Mesenchymal stem cell (in vitro differentiated cells and primary cell): ENCODE measurements around the gene PEX16.
A peak's percentile ranks its signal among the peaks of the same experiment; 100 is the strongest.

Source experiments
- DNase-seq: peaks from one replicate; pipeline ENCODE4 v3.0.0-alpha.2; 2013
- H2AFZ ChIP-seq: one replicate; pipeline ENCODE4 v1.6.1; 2013; ENCODE audit warnings: low read depth, mild to moderate bottlenecking, control low read depth, inconsistent platforms, low read length, moderate library complexity
- H2AK5ac ChIP-seq: 2 replicates; pipeline ENCODE4 v1.6.1; 2013; ENCODE audit warnings: low read length, moderate library complexity, mild to moderate bottlenecking, inconsistent platforms; ENCODE audit not compliant: severe bottlenecking
- H2BK120ac ChIP-seq: one replicate; pipeline ENCODE4 v1.6.1; 2013; ENCODE audit warnings: low read depth, mild to moderate bottlenecking, inconsistent platforms, low read length, moderate library complexity
- H2BK12ac ChIP-seq, 2 experiments: one replicate each; pipeline ENCODE4 v1.6.1; 2013; ENCODE audit warnings: inconsistent platforms in 2 of 2, low read length in 2 of 2, mild to moderate bottlenecking in 2 of 2, moderate library complexity in 2 of 2, control low read depth in 1 of 2
- H2BK15ac ChIP-seq: one replicate; pipeline ENCODE4 v1.6.1; 2013; ENCODE audit warnings: mild to moderate bottlenecking, low read depth, inconsistent platforms; ENCODE audit not compliant: poor library complexity, severe bottlenecking
- H2BK5ac ChIP-seq: 2 replicates; pipeline ENCODE4 v1.6.1; 2013; ENCODE audit warnings: low read depth, mild to moderate bottlenecking, low read length, control low read depth, inconsistent platforms; ENCODE audit not compliant: poor library complexity, severe bottlenecking
- H3K14ac ChIP-seq, 2 experiments: one replicate each; pipeline ENCODE4 v1.6.1; 2013; ENCODE audit warnings: inconsistent platforms in 2 of 2, low read length in 2 of 2, control low read depth in 1 of 2, mild to moderate bottlenecking in 1 of 2, moderate library complexity in 1 of 2
- H3K18ac ChIP-seq, 2 experiments: one replicate each; pipeline ENCODE4 v1.6.1; 2013; ENCODE audit warnings: inconsistent platforms in 2 of 2, low read length in 2 of 2, control low read depth in 1 of 2, low read depth in 1 of 2, mild to moderate bottlenecking in 1 of 2
- H3K23ac ChIP-seq, 2 experiments: one replicate each; pipeline ENCODE4 v1.6.1; 2013; ENCODE audit warnings: inconsistent platforms in 2 of 2, low read length in 2 of 2, mild to moderate bottlenecking in 2 of 2, moderate library complexity in 2 of 2, control low read depth in 1 of 2
- H3K27ac ChIP-seq: 2 replicates; pipeline ENCODE4 v1.5.1; 2013; ENCODE audit warnings: mild to moderate bottlenecking, moderate library complexity, low read length, control low read depth, inconsistent platforms; ENCODE audit not compliant: poor library complexity, severe bottlenecking
- H3K27me3 ChIP-seq, 2 experiments: 2 replicates each; pipeline versions ENCODE4 v1.6.1 to v1.7.0; 2013; ENCODE audit warnings: low read length in 2 of 2, mild to moderate bottlenecking in 2 of 2, moderate library complexity in 2 of 2, control low read depth in 1 of 2, inconsistent platforms in 1 of 2; ENCODE audit not compliant: control insufficient read depth in 1 of 2, insufficient read depth in 1 of 2
- H3K36me3 ChIP-seq, 2 experiments: 2 replicates each; pipeline versions ENCODE4 v1.6.1 to v1.7.0; 2013; ENCODE audit warnings: low read length in 2 of 2, control low read depth in 1 of 2, inconsistent platforms in 1 of 2, low read depth in 1 of 2, mild to moderate bottlenecking in 1 of 2; ENCODE audit not compliant: insufficient read depth in 2 of 2, control insufficient read depth in 1 of 2
- H3K4ac ChIP-seq, 2 experiments: one replicate each; pipeline ENCODE4 v1.6.1; 2013; ENCODE audit warnings: inconsistent platforms in 2 of 2, low read length in 2 of 2, mild to moderate bottlenecking in 2 of 2, moderate library complexity in 2 of 2, control low read depth in 1 of 2, low read depth in 1 of 2
- H3K4me1 ChIP-seq: 2 replicates; pipeline ENCODE4 v1.6.1; 2013; ENCODE audit warnings: low read depth, low read length, control low read depth; ENCODE audit not compliant: control insufficient read depth, insufficient read depth
- H3K4me2 ChIP-seq: 2 replicates; pipeline ENCODE4 v1.6.1; 2013; ENCODE audit warnings: low read length, mild to moderate bottlenecking, inconsistent platforms; ENCODE audit not compliant: poor library complexity, severe bottlenecking
- H3K4me3 ChIP-seq, 2 experiments: 2 replicates each; pipeline versions ENCODE4 v1.5.1 to v1.7.0; 2013; ENCODE audit warnings: low read length in 2 of 2, mild to moderate bottlenecking in 2 of 2, control low read depth in 1 of 2, low read depth in 1 of 2; ENCODE audit not compliant: insufficient read depth in 1 of 2
- H3K79me1 ChIP-seq: replicated peaks from 2 replicates; pipeline ENCODE4 v1.6.1; 2013; ENCODE audit warnings: mild to moderate bottlenecking, control low read depth, low read length, inconsistent platforms; ENCODE audit not compliant: poor library complexity, severe bottlenecking
- H3K9ac ChIP-seq: 2 replicates; pipeline ENCODE4 v1.7.0; 2013; ENCODE audit warnings: mild to moderate bottlenecking, low read length, moderate library complexity
- H3K9me3 ChIP-seq: 2 replicates; pipeline ENCODE4 v1.7.0; 2013; ENCODE audit warnings: mild to moderate bottlenecking, low read length; ENCODE audit not compliant: control insufficient read depth
- H4K8ac ChIP-seq: one replicate; pipeline ENCODE4 v1.6.1; 2013; ENCODE audit warnings: inconsistent platforms, mild to moderate bottlenecking, low read length, moderate library complexity
- H4K91ac ChIP-seq: one replicate; pipeline ENCODE4 v1.6.1; 2013; ENCODE audit warnings: mild to moderate bottlenecking, low read length, inconsistent platforms
- WGBS: methylation state at CpG from one replicate; pipeline ENCODE4 v1.1.7; 2013; ENCODE audit warnings: mixed read lengths; 5-methylcytosine and 5-hydroxymethylcytosine counted together

PEX16 gene

GRCh38 chr11:45927684-45928413 lies 10.2 kb upstream of the PEX16 start:
- Histone ChIP-seq H3K14ac (no peak overlapping the region), H3K9ac (no peak overlapping the region)

GRCh38 chr11:45927332-45927683 lies 9.6 kb upstream of the PEX16 start:
- Histone ChIP-seq H3K4me1 (peaks cover 14% of the 10 kb centered on the region), H3K18ac (no peak overlapping the region), H2BK12ac (no peak overlapping the region), H2AFZ (no peak overlapping the region), H3K14ac (no peak overlapping the region), H3K4me2 (no peak overlapping the region), H3K23ac (no peak overlapping the region), H3K9ac (no peak overlapping the region), H3K36me3 (peaks cover 13 to 56% of the 10 kb centered on the region in 2 experiments), H3K27me3 (peaks cover 20 to 36% of the 10 kb centered on the region in 2 experiments), H3K79me1 (peaks cover 5% of the 10 kb centered on the region), H4K91ac (no peak overlapping the region), H3K4ac (no peak overlapping the region), H3K9me3 (no peaks in the 10 kb centered on the region), H4K8ac (no peak overlapping the region), H2BK5ac (no peak overlapping the region), H3K27ac (no peak overlapping the region), H2BK15ac (no peak overlapping the region), H2AK5ac (no peak overlapping the region), H2BK120ac (no peak overlapping the region), H3K4me3 (peak overlapping the region in 1 of 2 experiments; percentile 26)
- 86% methylated on average over 15 of the region's 15 CpGs for WGBS
- no peak for DNase-seq

More at GRCh38 chr11:45927684-45928413, 10.2 kb upstream of the PEX16 start:
- no peaks in the 10 kb centered on the region for H3K9me3 ChIP-seq
- H3K4me1 ChIP-seq = peaks cover 9% of the 10 kb centered on the region
- no peak overlapping the region for H4K91ac ChIP-seq
- WGBS = 92% methylated on average over 27 of the region's 27 CpGs
- DNase-seq = no peak
- no peak overlapping the region for H2BK15ac ChIP-seq
- peak overlapping the region in 1 of 2 experiments; percentile 33 for H3K4me3 ChIP-seq
- H3K23ac ChIP-seq = no peak overlapping the region
- H2AFZ ChIP-seq = no peak overlapping the region
- no peak overlapping the region for H3K4ac ChIP-seq
- no peak overlapping the region for H3K18ac ChIP-seq
- no peak overlapping the region for H3K27ac ChIP-seq
- peaks cover 20 to 32% of the 10 kb centered on the region in 2 experiments for H3K27me3 ChIP-seq
- H3K4me2 ChIP-seq = no peak overlapping the region
- no peak overlapping the region for H2BK12ac ChIP-seq
- H2BK120ac ChIP-seq = no peak overlapping the region
- H2BK5ac ChIP-seq = no peak overlapping the region
- peaks cover 18 to 56% of the 10 kb centered on the region in 2 experiments for H3K36me3 ChIP-seq
- H2AK5ac ChIP-seq = no peak overlapping the region
- H3K79me1 ChIP-seq = peaks cover 5% of the 10 kb centered on the region
- no peak overlapping the region for H4K8ac ChIP-seq

GRCh38 chr11:45926536-45927331 lies 9.1 kb upstream of the PEX16 start:
- Histone ChIP-seq H3K18ac (no peak overlapping the region), H3K79me1 (peaks cover 2% of the 10 kb centered on the region), H2BK120ac (no peak overlapping the region), H3K4me3 (no peak overlapping the region), H3K23ac (no peak overlapping the region), H3K36me3 (peaks cover 8 to 50% of the 10 kb centered on the region in 2 experiments), H3K4me1 (peaks cover 20% of the 10 kb centered on the region), H2AK5ac (no peak overlapping the region), H2BK5ac (no peak overlapping the region), H4K91ac (no peak overlapping the region), H3K4me2 (no peak overlapping the region), H2BK15ac (no peak overlapping the region), H3K9ac (no peak overlapping the region), H2BK12ac (no peak overlapping the region), H3K14ac (peak overlapping the region in 1 of 2 experiments; percentile 71), H3K4ac (no peak overlapping the region), H4K8ac (no peak overlapping the region), H3K27me3 (peaks cover 24 to 41% of the 10 kb centered on the region in 2 experiments), H3K27ac (no peak overlapping the region), H3K9me3 (no peaks in the 10 kb centered on the region), H2AFZ (no peak overlapping the region)
- no peak for DNase-seq
- WGBS = 90% methylated on average over 12 of the region's 12 CpGs

DNA sequence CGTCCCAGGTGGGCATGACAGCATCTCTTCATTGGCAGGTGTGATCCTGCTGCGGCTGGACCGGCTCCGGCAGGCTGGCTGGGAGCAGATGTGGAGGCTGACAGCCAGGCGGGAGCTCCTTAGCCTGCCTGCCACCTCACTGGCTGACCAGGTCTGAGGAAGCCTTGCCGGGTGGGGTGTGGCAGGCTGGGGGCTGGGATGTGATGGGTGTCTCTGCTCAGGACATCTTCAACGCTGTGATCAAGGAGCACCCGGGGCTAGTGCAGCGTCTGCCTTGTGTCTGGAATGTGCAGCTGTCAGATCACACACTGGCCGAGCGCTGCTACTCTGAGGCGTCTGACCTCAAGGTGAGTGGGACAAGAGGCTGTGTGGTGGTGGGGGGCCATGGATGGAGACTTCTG lies 8.3 kb upstream of the PEX16 start:
- no peak overlapping the region for H2BK12ac ChIP-seq
- peaks cover 32 to 49% of the 10 kb centered on the region in 2 experiments for H3K27me3 ChIP-seq
- H2AK5ac ChIP-seq = no peak overlapping the region
- H3K4ac ChIP-seq = no peak overlapping the region
- no peak overlapping the region for H3K14ac ChIP-seq
- no peak overlapping the region for H4K91ac ChIP-seq
- H4K8ac ChIP-seq = no peak overlapping the region
- no peak overlapping the region for H2BK15ac ChIP-seq
- no peak overlapping the region for H2BK5ac ChIP-seq
- no peak overlapping the region for H3K9ac ChIP-seq
- H3K4me2 ChIP-seq = no peak overlapping the region
- no peak overlapping the region for H3K4me3 ChIP-seq
- H3K18ac ChIP-seq = no peak overlapping the region
- no peak overlapping the region for H2AFZ ChIP-seq
- H3K4me1 ChIP-seq = peaks cover 23% of the 10 kb centered on the region
- no peaks in the 10 kb centered on the region for H3K9me3 ChIP-seq
- H3K79me1 ChIP-seq = peaks cover 2% of the 10 kb centered on the region
- no peak overlapping the region for H3K27ac ChIP-seq
- no peak for DNase-seq
- peak overlapping the region in 1 of 2 experiments; percentile 41 for H3K23ac ChIP-seq
- H3K36me3 ChIP-seq = peaks cover 2 to 43% of the 10 kb centered on the region in 2 experiments
- H2BK120ac ChIP-seq = no peak overlapping the region
- 80% methylated on average over 12 of the region's 12 CpGs for WGBS
